HepG2 (cell line): ENCODE results near the gene SNRNP25. TPM values are rescaled to one million over a fixed set of nuclear protein-coding genes. Genes with fewer than 3 reads are reported as not detected.
A peak's percentile ranks its signal among the peaks of the same experiment; 100 is the strongest.

Source experiments
- ATAC-seq: fragments of 200-7000 bp; cut with Tn5 transposase; 3 replicates; pipeline ENCODE4 v1.9.1; 2020; ENCODE audit warnings: mild to moderate bottlenecking, moderate library complexity
- BruUV-seq: library from RNA; stranded (reverse); fragments of 400-500 nt; replicated peaks from 2 replicates; lab custom pipeline; 2021; lab: Mats Ljungman, UMichigan
- CTCF ChIA-PET: fragments of 300-600 bp; formaldehyde crosslinking; extraction: SDS; loops from one replicate; lab custom pipeline; 2021; ENCODE audit warnings: low total read pairs, inconsistent platforms, low intra/inter-chr PET ratio; lab: Yijun Ruan, JAX
- POLR2A ChIA-PET: fragments of 350-600 bp; sonication (Branson Sonifier 250); formaldehyde crosslinking; loops from one replicate; lab custom pipeline; 2020; ENCODE audit warnings: antibody characterized with exemption, inconsistent platforms; lab: Yijun Ruan, JAX
- DNase-seq: peaks from one replicate; pipeline ENCODE4 v3.0.0-alpha.2; 2015; ENCODE audit warnings: low spot score
- FAIRE-seq: peaks from 3 replicates; lab custom pipeline; 2011; peaks lifted over from hg19 to GRCh38; lab: Jason Lieb, UNC
- H2AFZ ChIP-seq: one replicate; pipeline ENCODE4 v1.6.1; 2011; ENCODE audit warnings: low read length, inconsistent platforms
- H3K27ac ChIP-seq: fragments of 300-600 bp; 3 replicates; pipeline ENCODE4 v1.8.0; 2011; ENCODE audit warnings: mixed run types, mild to moderate bottlenecking, mixed read lengths, low read length, inconsistent platforms; ENCODE audit not compliant: insufficient read depth; ENCODE audit errors: extremely low read length
- H3K27me3 ChIP-seq, 2 experiments: fragments of 200-600 bp in 1 of 2; 2 replicates in 1 of 2; 3 replicates in 1 of 2; pipeline versions ENCODE4 v1.6.0 to v1.8.0; 2011; ENCODE audit warnings: low read length in 2 of 2, mild to moderate bottlenecking in 2 of 2, moderate library complexity in 2 of 2, inconsistent platforms in 1 of 2; ENCODE audit not compliant: insufficient read depth in 2 of 2, control insufficient read depth in 1 of 2
- H3K36me3 ChIP-seq, 2 experiments: fragments of 200-600 bp in 1 of 2; replicated peaks in 1 of 2; 2 replicates in 1 of 2; 3 replicates in 1 of 2; pipeline versions ENCODE4 v1.5.1 to v1.8.0; 2011; ENCODE audit warnings: low read length in 2 of 2, inconsistent platforms in 1 of 2; ENCODE audit not compliant: insufficient read depth in 2 of 2, control insufficient read depth in 1 of 2
- H3K4me1 ChIP-seq: 2 replicates; pipeline ENCODE4 v1.5.1; 2012; ENCODE audit warnings: low read length, inconsistent platforms; ENCODE audit not compliant: insufficient read depth
- H3K4me2 ChIP-seq: 2 replicates; pipeline ENCODE4 v1.6.0; 2011; ENCODE audit warnings: low read depth, low read length, inconsistent platforms
- H3K4me3 ChIP-seq, 3 experiments: fragments of 200-600 bp in 1 of 3; sonication (generic), shearing (Covaris generic) in 1 of 3; replicated peaks in 1 of 3; 2 replicates each; pipeline ENCODE4 v1.5.1; 2011 to 2016; ENCODE audit warnings: low read length in 3 of 3, inconsistent platforms in 2 of 3, low read depth in 2 of 3, mild to moderate bottlenecking in 2 of 3, control low read depth in 1 of 3, mixed read lengths in 1 of 3; ENCODE audit not compliant: insufficient read depth in 1 of 3
- H3K79me2 ChIP-seq: one replicate; pipeline ENCODE4 v1.6.1; 2011; ENCODE audit warnings: low read length, inconsistent platforms; ENCODE audit not compliant: insufficient read depth
- H3K9ac ChIP-seq: 2 replicates; pipeline ENCODE4 v1.6.0; 2011; ENCODE audit warnings: mild to moderate bottlenecking, low read depth, low read length, inconsistent platforms; ENCODE audit not compliant: insufficient read depth
- H3K9me3 ChIP-seq: 2 replicates; pipeline ENCODE4 v1.5.1; 2012; ENCODE audit warnings: mild to moderate bottlenecking, low read length
- H4K20me1 ChIP-seq: 2 replicates; pipeline ENCODE4 v1.6.0; 2011; ENCODE audit warnings: inconsistent platforms, mild to moderate bottlenecking, low read length, moderate library complexity; ENCODE audit not compliant: insufficient read depth
- AHDC1 ChIP-seq: sonication (generic); formaldehyde crosslinking; IDR thresholded peaks from 2 replicates; pipeline ENCODE4 v1.5.1; 2020; ENCODE audit warnings: mild to moderate bottlenecking, missing genetic modification reagents, borderline replicate concordance
- CBX5 ChIP-seq: sonication (generic); formaldehyde crosslinking; IDR thresholded peaks from 2 replicates; pipeline ENCODE4 v1.4.0; 2020; ENCODE audit warnings: missing genetic modification reagents, borderline replicate concordance
- HNF4G ChIP-seq, 2 experiments: sonication (generic) in 1 of 2; formaldehyde crosslinking in 1 of 2; IDR thresholded peaks; 2 replicates each; pipeline versions ENCODE4 v1.4.0 to v1.6.1; 2011 to 2020; ENCODE audit warnings: borderline replicate concordance in 2 of 2, low read depth in 2 of 2, mild to moderate bottlenecking in 2 of 2, low read length in 1 of 2, missing genetic modification reagents in 1 of 2, moderate library complexity in 1 of 2
- HNRNPL ChIP-seq: fragments of 200-400 bp; formaldehyde crosslinking; IDR thresholded peaks from 2 replicates; pipeline ENCODE4 v1.6.1; 2017; ENCODE audit warnings: mild to moderate bottlenecking, low read depth, low read length
- HNRNPUL1 ChIP-seq: fragments of 200-400 bp; formaldehyde crosslinking; IDR thresholded peaks from 2 replicates; pipeline ENCODE4 v1.6.1; 2017; ENCODE audit warnings: low read depth, mild to moderate bottlenecking, low read length, moderate library complexity
- HOXA5 ChIP-seq: sonication (generic); formaldehyde crosslinking; IDR thresholded peaks from 2 replicates; pipeline ENCODE4 v1.4.0; 2020; ENCODE audit warnings: missing genetic modification reagents
- NCOR1 ChIP-seq: fragments of 200-600 bp; sonication (generic); IDR thresholded peaks from 2 replicates; pipeline ENCODE4 v1.7.0; 2017; ENCODE audit warnings: antibody characterized with exemption, low read length, borderline replicate concordance
- PCBP1 ChIP-seq: fragments of 200-400 bp; formaldehyde crosslinking; IDR thresholded peaks from 2 replicates; pipeline ENCODE4 v1.6.1; 2017; ENCODE audit warnings: mild to moderate bottlenecking, low read depth, low read length, borderline replicate concordance
- PCBP2 ChIP-seq: fragments of 200-400 bp; formaldehyde crosslinking; optimal IDR thresholded peaks from 2 replicates; pipeline ENCODE3; 2018; ENCODE audit warnings: low read length, low read depth; ENCODE audit not compliant: poor library complexity, severe bottlenecking
- RXRA ChIP-seq: sonication (generic); formaldehyde crosslinking; IDR thresholded peaks from 2 replicates; pipeline ENCODE4 v1.5.1; 2020; ENCODE audit warnings: missing genetic modification reagents
- SOX13 ChIP-seq, 3 experiments: fragments of 450-650 bp in 1 of 3; sonication (generic) in 1 of 3; formaldehyde crosslinking in 1 of 3; IDR thresholded peaks in 2 of 3; conservative IDR thresholded peaks in 1 of 3; 2 replicates each; pipeline versions ENCODE4 v1.5.0 to v1.6.1; 2016 to 2020; ENCODE audit warnings: antibody characterized with exemption in 1 of 3, mild to moderate bottlenecking in 1 of 3, missing compliant biosample characterization in 1 of 3, missing genetic modification reagents in 1 of 3, moderate library complexity in 1 of 3
- ZFP36L1 ChIP-seq: sonication (generic); formaldehyde crosslinking; IDR thresholded peaks from 2 replicates; pipeline ENCODE4 v1.8.0; 2022; ENCODE audit warnings: mild to moderate bottlenecking, missing genetic modification reagents, moderate library complexity
- ZFP82 ChIP-seq: sonication (generic); formaldehyde crosslinking; IDR thresholded peaks from 2 replicates; pipeline ENCODE4 v1.5.1; 2020; ENCODE audit warnings: mild to moderate bottlenecking, missing genetic modification reagents, borderline replicate concordance
- ZNF30 ChIP-seq: sonication (generic); formaldehyde crosslinking; IDR thresholded peaks from 2 replicates; pipeline ENCODE4 v1.5.0; 2020; ENCODE audit warnings: mild to moderate bottlenecking, missing genetic modification reagents
- ZNF597 ChIP-seq: sonication (generic); formaldehyde crosslinking; IDR thresholded peaks from 2 replicates; pipeline ENCODE4 v1.5.0; 2020; ENCODE audit warnings: missing genetic modification reagents
- ZNF746 ChIP-seq: sonication (generic); formaldehyde crosslinking; IDR thresholded peaks from 2 replicates; pipeline ENCODE4 v1.8.0; 2022; ENCODE audit warnings: mild to moderate bottlenecking, missing genetic modification reagents
- ZNF749 ChIP-seq: sonication (generic); formaldehyde crosslinking; IDR thresholded peaks from 2 replicates; pipeline ENCODE4 v1.8.0; 2022; ENCODE audit warnings: mild to moderate bottlenecking, missing genetic modification reagents, moderate library complexity, borderline replicate concordance
- WGBS: methylation state at CpG from one replicate; pipeline ENCODE4 v1.1.6; 2017; ENCODE audit warnings: low lambda C conversion rate; 5-methylcytosine and 5-hydroxymethylcytosine counted together
- in situ Hi-C: cut with HindIII; loops from 2 replicates; pipeline ENCODE4 v1.10.0; 2017; ENCODE audit warnings: low pct_unique_long_range_greater_than_20kb; ENCODE audit not compliant: extremely low pct_ligation_motif_present
- intact Hi-C: fragments of 100-400 bp; cut with micrococcal nuclease; formaldehyde crosslinking; loops from one replicate; pipeline ENCODE4 v1.10.0; 2022; ENCODE audit not compliant: unreplicated experiment
- polyA plus RNA-seq, 8 experiments: library from polyadenylated mRNA; depleted of rRNA in 3 of 8; stranded (reverse) in 7 of 8; unstranded in 1 of 8; fragments of >200 nt; fragmentation: Illumina TruSeq in 4 of 8; extraction: Trizol in 4 of 8; gene quantifications; 2 replicates each; pipeline versions ENCODE4 v1.2.1 to v1.2.3, GENCODE V29; 2011 to 2016; ENCODE audit warnings: low read depth in 4 of 8, missing spikeins in 1 of 8, mixed read lengths in 1 of 8; ENCODE audit not compliant: insufficient read depth in 1 of 8
- total RNA-seq, 5 experiments: library from RNA; depleted of rRNA; stranded (reverse); fragments of >200 nt; fragmentation: Illumina TruSeq; extraction: Trizol; gene quantifications; 2 replicates each; pipeline ENCODE4 v1.2.3, GENCODE V29; 2016; ENCODE audit warnings: low read depth in 1 of 5

Gene SNRNP25
- total and polyA plus RNA-seq, 2 of the 13 experiments (the other 11 are each of a cell fraction or from before 2014, with no cell fraction given): 34.1 to 97.4 TPM

GRCh38 chr16:96935-97381 is 43.3 kb downstream of the SNRNP25 start:
- intact Hi-C loops (loop anchor here (1.0 kb wide), 1 partner anchor 32 kb away; no protein-coding TSS in a partner anchor), in situ Hi-C loops (no loop called here)
- H3K9ac ChIP-seq: no peak overlapping the region
- POLR2A ChIA-PET: interaction anchor here (0.5 to 2.0 kb wide), 3 partner anchors 27 to 263 kb away, joined by 3 to 11 read pairs (median 4); no protein-coding TSS in a partner anchor
- no peaks in the 10 kb centered on the region for H3K79me2 ChIP-seq
- H3K9me3 ChIP-seq: no peaks in the 10 kb centered on the region
- H4K20me1 ChIP-seq: no peaks in the 10 kb centered on the region
- no peak overlapping the region for H2AFZ ChIP-seq
- BruUV-seq: no TSS peak
- 54% methylated on average over 5 of the region's 11 CpGs for WGBS
- H3K4me2 ChIP-seq: no peak overlapping the region
- DNase-seq: peak; percentile 81
- CTCF ChIA-PET: interaction anchor here (0.7 to 7.9 kb wide), 6 partner anchors 10 to 34 kb away, joined by 3 to 155 read pairs (median 6); partner anchors contain the start of gene RHBDF1
- peaks cover 7 to 15% of the 10 kb centered on the region in 2 experiments; a peak in 4 of 5 replicates for H3K36me3 ChIP-seq
- H3K27me3 ChIP-seq: no peaks in the 10 kb centered on the region
- peaks cover 25% of the 10 kb centered on the region for H3K4me1 ChIP-seq
- no peak overlapping the region for H3K27ac ChIP-seq
- FAIRE-seq: peak; percentile 63
- peak; percentile 79 for ATAC-seq
- H3K4me3 ChIP-seq: no peak overlapping the region
- TF ChIP-seq HNF4G (IDR thresholded peaks at IDR 0.05; ENCODE audit: borderline replicate concordance, low read depth, low read length) (no peak), HNF4G (CRISPR knock-in tag; IDR thresholded peaks at IDR 0.05; ENCODE audit: borderline replicate concordance, low read depth) (no peak), ZNF746 (CRISPR knock-in tag) (0 out of 2 replicates have a peak, but pooled peaks have one; percentile 18), CBX5 (CRISPR knock-in tag) (peak; percentile 74; the same call in 1 of the 2 replicates), ZFP36L1 (CRISPR knock-in tag) (no peak), ZNF30 (CRISPR knock-in tag) (no peak), ZNF597 (CRISPR knock-in tag) (no peak), PCBP1 (no peak), NCOR1 (no peak), HOXA5 (CRISPR knock-in tag) (no peak), ZFP82 (CRISPR knock-in tag) (no peak), ZNF749 (CRISPR knock-in tag) (no peak), SOX13 (IDR thresholded peaks at IDR 0.05) (no peak), SOX13 (CRISPR knock-in tag; conservative IDR thresholded peaks at IDR 0.05 in 1 of 2, IDR thresholded peaks at IDR 0.05 in 1 of 2) (peak in 1 of 2 experiments; percentile 18; a peak in 1 of 4 replicates), HNRNPL (0 out of 2 replicates have a peak, but pooled peaks have one; percentile 37), PCBP2 (no peak), AHDC1 (CRISPR knock-in tag) (no peak), RXRA (CRISPR knock-in tag) (peak; percentile 50; the same call in 1 of the 2 replicates), HNRNPUL1 (no peak)
